Ramos (cell line): Measurements from ENCODE around the gene XRCC4.

Experiments used
- in situ Hi-C: fragments of 300-500 bp; cut with MboI; formaldehyde crosslinking; loops from one replicate; pipeline ENCODE4 v1.14.3; 2022; ENCODE audit warnings: low sequenced_read_pairs; ENCODE audit not compliant: unreplicated experiment

The XRCC4 gene

DNA sequence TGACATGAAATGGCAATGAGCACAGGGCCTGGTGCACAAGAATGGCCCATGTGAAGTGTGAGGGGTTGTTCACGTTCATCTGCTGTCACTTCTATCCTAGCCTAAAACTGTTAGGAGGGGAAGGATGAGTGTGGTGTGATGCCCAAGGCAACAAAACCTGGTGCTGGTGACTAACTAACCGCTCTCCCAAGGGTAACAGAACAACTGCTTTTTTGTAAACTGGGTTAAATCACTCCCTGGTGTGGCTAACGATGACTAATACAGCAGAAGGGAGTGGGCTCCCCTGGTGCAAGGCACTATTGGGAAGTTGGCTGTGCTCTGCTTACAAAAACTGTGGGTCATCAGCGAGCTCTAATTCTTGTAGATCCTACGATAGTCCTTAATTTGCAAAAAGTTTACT lies 291.0 kb downstream of the XRCC4 start:
- in situ Hi-C loops, result no loop called here

DNA sequence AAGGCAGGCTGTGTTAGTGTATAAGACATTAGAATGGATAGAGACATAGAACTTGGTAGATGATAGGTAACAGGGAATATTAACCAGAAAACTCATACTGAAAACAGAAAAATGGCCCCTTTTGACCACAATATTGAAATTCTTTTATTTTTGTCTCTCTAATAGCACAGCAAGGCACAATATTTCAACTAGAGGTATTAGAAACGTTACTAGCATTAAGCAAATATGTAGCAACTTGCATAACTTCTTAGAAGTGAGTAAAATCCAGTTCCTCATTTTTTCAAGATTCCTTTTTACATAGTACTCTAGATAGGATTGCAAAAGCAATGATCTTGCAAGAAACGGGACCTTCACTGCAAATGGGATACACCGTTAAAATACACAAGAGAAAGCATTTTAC lies 291.5 kb downstream of the XRCC4 start:
- in situ Hi-C loops, result no loop called here

DNA sequence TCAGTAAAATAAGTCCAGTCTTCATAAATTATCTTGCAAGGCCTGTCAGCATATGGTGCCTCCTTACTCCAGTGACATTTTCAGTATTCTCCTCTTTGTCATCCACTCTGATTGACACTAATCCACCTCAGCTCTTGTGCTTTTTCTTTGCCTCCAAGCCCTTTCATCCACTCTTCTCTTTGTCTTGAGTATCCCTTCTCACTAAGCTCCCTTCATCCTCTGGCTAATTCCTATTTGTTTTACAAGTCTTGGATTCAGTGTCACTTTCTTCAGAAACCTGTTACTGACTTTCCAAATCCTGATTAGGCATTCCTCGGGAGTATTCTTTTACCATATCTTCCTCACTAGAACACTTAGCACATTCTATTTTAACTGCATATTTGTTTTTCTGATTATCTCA lies 293.6 kb downstream of the XRCC4 start:
- in situ Hi-C loops, result no loop called here

DNA sequence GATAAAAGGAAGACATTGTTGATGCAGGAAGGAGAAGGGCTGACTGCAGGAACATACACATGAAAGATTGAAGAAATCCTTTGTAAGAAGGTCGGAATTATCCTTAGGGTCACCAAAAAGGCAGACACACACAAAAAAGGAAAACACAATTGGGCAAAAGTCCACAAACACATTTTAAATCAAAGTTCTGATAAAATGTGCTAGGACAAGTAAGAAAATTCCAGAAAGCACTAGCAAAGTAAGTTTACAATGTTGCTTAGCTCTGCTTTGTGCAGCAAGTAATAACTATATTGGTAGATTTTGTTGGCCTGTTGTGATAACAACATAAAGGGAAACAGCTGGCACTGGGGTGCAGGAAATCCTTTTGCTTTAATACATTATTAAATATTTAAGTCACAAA lies 294.4 kb downstream of the XRCC4 start:
- in situ Hi-C loops, result no loop called here

DNA sequence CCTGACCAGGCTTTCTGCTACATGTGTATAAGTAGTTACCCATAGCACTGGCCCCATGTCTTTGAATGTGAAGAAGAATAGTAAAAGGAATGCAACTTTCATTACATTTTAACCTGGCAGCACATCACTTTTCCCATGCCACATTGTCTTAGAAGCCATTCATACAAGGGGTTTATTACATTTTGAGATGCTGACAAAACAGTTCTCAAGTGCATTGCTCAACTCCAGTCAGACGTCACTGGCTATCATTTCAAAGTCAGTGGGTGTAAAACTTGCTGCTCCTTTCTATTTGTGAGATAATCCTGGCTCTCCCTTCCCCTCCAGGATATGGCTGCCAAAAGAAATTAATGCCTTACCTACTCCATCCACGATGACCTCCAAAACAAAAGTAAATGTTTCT lies 297.2 kb downstream of the XRCC4 start:
- in situ Hi-C loops, result no loop called here

DNA sequence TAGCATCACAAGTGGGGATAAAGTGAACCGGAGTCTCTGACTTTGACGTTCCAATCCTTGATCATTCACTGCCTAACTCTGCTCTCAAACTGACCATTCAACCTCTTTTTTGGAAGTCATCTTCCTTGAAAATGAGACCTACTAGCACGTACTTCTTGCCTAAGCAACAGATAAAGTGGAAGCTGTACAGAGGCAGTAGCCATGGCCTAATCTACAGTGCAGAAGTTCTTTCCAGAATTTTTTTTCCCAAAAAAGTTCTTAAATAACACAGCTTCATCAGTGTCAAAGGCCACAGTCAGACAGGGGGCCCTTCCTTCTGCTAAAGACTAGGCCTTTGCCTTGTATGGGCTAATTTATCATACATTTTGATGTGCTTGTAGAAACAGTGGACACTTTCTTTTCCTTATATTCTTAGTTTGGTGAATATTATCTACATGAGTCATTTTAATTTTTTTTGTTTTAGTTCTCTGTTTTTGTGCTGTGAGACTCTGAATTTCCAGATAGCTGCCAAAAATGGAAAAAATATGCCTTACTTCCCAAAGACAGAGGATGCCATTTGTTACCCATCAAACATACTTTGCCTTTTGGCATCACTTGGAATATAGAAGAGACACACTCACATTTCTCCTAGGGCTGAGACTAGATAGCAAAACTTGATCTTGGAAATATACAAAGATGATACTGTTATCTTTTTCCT lies 297.9 kb downstream of the XRCC4 start:
- in situ Hi-C loops, result no loop called here

DNA sequence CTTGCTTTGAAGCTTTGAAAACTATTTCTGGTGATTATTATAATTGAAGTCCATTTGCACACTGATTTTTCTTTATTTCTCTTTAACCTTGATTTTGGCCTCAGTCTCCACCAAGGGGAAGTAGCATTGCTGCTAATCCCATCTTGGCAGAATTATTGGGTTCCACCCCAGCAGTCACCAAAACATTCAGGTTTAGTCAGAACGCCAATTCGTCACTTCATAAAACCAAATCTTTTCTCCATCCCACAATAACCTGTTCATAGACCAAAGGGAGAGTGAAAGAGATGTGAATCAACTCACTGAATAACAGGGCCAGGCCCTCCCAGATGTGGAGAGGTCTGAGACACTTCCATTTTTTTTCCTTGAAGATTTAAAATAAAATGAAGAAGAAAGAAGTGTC lies 299.1 kb downstream of the XRCC4 start:
- in situ Hi-C loops, result no loop called here

DNA sequence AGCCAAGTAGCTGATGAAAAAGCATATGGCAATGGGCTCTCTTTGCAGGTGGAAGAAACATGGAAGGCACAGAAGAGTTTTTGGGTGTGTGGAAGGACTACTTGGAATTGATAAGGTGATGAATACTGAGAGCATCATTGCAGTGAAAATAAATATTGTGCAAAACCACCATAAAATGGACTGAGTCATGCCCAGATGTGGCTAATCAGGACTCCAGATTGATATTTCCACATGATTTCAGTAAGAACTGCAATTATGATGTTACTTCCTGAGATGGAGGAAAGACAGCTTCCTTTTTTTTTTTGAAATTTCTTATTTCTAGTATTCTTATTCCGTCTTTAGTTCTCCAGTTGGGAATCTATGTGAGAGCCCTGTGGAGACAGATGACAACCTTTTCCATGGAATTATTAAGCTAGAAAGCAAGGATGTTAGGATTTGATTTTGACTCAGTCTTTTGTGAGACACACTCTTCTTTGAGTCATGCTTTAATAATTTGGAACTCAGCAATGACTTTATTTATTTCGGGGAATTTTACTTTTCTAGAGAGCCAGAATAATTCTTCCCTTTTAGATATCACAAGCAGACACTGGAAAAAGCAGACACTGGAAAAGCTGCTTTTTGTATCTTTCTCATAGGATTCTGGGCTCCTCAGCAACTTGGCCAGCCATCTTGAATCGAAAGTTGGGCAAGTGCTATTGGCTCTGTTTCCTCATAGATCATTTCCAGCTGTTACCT lies 300.0 kb downstream of the XRCC4 start:
- in situ Hi-C loops, result no loop called here

DNA sequence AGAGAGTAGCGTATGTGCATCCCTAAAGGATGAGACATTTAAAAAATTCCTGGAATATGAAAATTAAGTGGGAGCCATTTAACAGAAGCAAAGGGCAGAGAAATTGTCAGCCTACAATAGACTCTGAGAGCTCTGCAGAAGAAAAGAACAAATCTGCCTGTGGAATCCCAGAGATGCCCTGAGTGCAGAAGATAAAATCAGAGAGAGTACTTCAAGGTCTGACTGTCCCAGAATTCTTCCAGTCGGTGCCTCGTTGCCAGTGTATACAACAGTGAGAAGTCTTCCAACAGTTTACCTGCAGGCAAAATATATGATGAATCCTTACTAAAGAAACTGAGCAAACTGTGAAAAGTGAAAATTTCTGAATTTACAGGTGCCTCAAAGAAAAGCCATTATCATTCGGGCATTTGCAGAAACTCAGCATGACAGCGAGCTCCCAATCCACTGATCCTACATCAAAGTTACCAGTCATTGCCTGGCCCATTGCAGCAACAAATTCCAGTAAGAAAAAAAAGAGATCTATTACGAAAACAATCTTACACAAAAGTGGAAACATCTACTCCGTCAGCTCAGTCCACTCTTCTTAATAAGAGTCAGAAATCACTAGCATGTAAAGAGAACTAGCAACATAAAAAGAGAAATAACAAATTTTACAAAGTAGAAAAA lies 301.4 kb downstream of the XRCC4 start:
- in situ Hi-C loops, result no loop called here

DNA sequence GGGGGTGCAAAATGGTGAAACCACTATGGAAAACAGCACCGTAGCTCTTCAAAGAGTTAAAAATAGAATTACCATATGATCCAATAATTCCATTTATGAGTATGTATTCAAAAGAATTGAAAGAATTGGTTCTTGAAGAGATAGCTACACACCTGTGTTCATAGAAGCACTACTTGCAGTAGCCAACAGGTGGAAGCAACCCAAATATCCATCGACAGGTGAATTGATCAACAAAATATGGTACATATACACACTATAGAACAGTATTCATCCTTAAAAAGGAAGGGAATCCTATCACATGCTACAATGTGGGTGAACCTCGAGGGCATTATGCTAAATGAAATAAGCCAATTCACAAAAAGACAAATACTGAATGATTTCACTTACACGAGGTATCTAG lies 308.5 kb downstream of the XRCC4 start:
- in situ Hi-C loops, result no loop called here

DNA sequence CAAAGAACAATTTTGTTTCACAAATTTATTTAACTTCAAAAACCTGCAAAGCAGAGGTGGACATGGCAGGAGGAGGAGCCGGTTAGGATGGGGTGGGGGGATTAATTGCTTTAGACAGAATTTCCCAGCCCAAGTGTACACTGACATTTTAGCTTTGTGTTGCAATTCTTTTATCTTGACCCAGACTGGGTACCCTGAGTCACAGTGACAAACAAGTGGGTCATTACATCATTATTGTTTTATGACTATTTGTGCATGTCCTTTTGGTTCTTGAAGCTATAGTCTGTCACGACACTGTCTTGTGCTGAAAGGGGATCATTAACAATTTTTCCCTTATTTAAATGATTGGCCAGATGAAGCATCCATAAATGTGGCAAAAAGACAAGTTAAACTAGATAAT lies 309.7 kb downstream of the XRCC4 start:
- in situ Hi-C loops, result no loop called here

DNA sequence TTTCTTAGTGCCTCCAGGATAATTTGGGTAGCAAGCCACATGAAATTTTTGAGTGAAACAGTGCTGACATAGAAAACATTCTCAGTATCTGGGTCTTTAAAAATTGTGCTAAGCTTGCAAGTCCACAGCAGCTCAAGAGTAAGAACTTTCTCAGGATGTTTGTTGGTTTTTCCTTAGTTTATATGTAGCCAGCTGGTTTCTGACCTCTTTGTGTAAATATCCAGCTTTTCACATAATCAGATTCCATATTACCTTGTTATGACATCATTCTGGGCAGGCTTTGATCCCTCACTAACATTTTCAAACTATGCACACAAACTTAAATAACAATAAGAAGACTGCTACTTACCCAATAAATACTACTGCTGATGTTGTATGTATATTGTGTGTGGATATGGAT lies 311.3 kb downstream of the XRCC4 start:
- in situ Hi-C loops, result no loop called here

DNA sequence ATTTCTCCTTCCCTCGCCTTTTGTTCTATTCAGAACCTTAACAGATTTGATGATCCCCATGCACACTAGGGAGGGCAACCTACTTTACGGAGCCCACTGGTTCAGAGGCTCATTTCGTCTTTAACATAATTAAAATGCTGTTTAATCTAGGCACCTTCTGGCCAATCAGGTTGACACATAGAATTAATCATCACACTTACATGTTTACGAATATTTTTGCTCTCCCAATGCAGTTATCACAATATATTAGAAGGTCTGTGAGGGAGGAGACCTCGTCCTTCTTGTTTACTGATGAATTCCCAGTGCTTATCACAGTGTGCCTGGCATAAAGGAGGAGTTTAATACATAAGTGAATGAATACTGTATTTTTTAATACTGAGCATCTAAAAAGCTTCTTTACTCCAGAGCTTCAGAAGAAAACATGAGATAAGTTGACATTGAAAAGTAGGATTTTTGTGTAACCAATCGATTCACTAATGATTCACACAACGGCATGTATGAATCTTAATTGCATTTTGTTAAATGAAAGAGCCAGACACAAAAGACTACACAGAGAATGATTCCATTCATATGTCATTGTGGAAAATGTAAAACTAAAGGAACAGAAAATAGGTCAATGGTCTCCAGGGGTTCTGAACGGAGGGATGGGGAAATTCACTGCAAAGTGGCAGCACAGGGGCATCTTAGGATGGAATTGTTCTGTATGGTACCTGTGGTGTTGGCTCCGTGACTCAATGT lies 315.6 kb downstream of the XRCC4 start:
- in situ Hi-C loops, result no loop called here

DNA sequence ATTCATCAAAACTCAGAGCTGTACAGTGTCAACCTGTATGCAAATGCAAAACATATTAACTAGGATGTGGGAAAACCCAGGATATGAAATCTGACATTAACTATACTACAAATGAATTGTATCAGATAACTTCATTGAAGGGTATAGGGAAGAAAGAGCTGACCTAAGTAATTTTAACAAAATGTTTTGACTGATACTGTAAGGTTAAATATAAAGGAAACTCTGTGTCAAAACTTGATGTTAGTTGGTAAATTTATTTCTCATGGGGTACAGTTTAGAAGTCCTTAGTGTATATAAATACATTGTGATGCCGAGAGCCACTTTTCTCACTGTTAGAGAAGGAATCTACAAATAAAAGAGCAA lies 316.1 kb downstream of the XRCC4 start:
- in situ Hi-C loops, result no loop called here

DNA sequence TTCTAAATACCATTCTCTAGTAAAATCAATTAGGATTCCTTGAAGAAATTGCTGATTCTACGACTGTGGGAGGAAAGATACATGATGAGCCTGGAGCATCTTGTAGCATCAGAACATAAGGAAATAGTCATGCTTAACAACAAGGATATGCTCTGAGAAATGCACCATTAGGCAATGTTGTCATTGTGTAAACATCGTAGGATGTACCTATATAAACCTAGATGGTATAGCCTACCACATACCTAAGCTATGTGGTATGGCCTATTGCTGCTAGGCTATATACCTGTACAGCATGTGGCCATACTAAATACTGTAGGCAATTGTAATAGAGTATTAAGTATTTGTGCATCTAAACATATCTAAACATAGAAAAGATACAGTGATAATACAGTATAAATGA lies 316.8 kb downstream of the XRCC4 start:
- in situ Hi-C loops, result no loop called here

DNA sequence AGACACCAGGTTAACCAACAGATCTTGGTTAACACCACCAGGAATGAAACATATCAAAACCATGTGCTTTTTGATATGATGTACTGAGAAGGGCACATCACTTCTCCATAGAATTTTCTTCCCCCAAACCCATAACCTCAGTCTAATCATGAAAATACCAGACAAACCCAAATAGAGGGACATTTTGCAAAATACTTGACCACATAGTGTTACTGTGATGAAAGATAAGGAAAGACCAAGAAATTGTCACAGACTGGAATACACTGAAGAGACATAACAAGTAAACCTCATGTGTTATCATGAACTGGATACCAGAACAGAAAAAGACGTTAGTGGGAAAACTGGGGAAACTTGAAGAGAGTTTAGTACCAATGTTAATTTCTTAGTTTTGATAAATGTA lies 319.3 kb downstream of the XRCC4 start:
- in situ Hi-C loops, result no loop called here

DNA sequence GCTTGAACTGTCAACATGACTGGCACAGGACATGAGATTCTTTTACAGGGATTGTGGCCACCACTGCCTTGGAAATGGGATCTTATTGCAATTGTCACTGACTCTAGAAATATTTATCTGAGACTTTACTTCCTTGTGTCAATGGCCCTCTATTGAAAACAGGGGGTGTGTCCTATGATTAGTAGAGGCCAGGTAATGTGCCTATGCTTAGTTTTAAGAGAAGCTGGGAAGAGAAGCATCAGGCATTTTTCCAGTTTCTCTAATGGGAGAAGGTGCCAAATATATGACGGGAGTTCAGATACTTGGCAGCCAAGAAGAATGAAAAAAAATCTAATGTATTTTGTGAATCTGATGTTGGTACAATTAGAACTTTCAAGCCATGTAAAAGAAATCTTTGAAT lies 320.3 kb downstream of the XRCC4 start:
- in situ Hi-C loops, result no loop called here

DNA sequence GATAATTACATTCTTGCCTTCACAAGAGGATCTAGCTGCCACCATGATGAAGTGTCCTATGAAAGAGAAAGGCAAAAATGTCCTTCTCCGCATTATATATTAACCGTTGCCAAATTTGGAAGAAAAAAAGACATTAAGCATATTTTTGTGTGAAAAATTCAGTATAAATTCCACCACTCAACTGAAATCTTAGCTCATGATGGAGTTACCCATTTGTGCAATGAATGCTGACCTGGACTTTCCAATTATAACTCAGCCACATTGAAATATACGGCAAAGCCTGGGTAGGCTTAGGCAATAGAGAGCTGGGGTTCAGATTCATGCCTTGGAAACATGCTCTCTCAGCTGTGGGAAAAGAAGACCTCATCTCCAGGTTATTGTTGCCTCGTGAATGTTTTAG lies 322.9 kb downstream of the XRCC4 start:
- in situ Hi-C loops, result no loop called here

DNA sequence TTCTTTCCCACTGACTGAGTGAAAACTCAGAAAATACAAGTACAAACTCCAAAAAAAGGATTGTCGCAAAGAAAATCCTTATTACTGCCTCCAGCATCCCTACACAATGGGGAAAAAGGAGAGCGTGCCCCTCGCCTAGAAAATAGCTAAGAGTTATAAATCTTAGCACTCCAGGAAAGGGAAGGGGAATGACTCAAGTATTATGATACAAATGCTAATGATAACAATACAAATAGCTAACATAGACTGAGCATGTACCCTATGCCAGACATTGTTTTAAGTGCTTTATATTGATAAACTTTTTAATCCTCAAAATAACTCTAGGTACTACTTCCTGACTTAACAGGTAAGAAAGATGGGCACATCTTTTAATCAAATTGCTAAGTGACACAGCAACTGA lies 323.4 kb downstream of the XRCC4 start:
- in situ Hi-C loops, result no loop called here

DNA sequence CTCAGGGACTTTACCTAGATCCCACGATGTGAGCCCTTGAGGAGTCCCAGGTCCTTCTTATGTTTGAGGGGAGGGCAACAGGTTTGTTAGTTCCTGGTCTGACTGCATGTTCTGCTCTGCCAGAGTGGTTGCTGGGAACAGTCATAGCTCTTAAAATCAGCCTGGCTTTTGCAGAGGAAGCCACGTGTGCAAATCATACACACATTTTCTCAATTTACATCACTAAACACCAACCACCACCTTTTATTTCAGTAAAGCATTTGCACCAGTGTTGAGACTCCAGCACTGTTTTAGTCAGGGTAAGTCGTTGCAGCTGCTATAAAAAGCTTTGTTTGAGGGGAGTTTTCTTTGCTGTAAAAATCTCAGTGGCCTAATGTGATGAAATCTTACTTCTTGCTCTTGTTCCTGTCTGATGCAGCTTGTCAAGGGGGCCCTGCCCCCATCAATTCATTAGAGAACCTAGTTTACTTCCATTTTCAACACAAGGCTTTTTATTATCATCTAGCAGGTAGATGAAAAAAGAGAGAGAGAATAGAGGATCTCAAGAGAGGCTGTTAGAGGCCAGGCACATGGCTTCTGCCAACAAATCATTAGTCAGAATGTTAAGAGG lies 323.9 kb downstream of the XRCC4 start:
- in situ Hi-C loops, result no loop called here

DNA sequence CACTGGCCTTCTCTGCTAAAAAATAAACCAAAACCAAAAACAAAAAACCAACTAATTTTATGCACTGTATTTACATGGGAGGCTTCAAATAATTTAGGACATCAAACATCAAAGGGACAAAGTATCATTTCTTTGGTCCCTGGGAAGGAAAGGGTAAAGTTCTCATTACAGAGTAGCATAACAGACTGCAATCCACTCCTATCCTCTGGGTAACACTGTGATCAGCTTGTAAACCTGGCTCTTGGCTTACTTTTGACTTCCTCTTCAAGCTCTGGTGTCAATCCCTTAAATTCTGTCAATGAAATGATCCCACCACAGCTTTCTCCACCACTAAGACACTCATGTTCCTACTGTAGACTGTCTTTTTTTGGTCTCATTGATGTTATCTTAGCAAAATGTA lies 324.4 kb downstream of the XRCC4 start:
- in situ Hi-C loops, result no loop called here
